SK-N-SH (cell line): Measurements from ENCODE around the gene NANOS2.

Experiments used
- CHD2 ChIP-seq: fragments of 150-350 bp; IDR thresholded peaks from 2 replicates; pipeline ENCODE4 v1.6.1; 2018; ENCODE audit warnings: low read length; ENCODE audit not compliant: partially characterized antibody
- EP300 ChIP-seq, 2 experiments: IDR thresholded peaks; 2 replicates each; pipeline versions ENCODE4 v1.4.0 to v1.6.1; 2012; ENCODE audit warnings: borderline replicate concordance in 1 of 2, low read depth in 1 of 2, low read length in 1 of 2
- GABPA ChIP-seq: IDR thresholded peaks from 2 replicates; pipeline ENCODE4 v1.4.0; 2012; ENCODE audit warnings: low read depth, mild to moderate bottlenecking
- NFIC ChIP-seq: IDR thresholded peaks from 2 replicates; pipeline ENCODE4 v1.4.0; 2012; ENCODE audit warnings: borderline replicate concordance
- POLR2AphosphoS5 ChIP-seq: IDR thresholded peaks from 2 replicates; pipeline ENCODE4 v1.6.1; 2012; ENCODE audit warnings: low read depth, low read length
- RAD21 ChIP-seq: IDR thresholded peaks from 2 replicates; pipeline ENCODE4 v1.6.1; 2012; ENCODE audit warnings: mild to moderate bottlenecking, low read length
- SMC3 ChIP-seq: IDR thresholded peaks from 2 replicates; pipeline ENCODE4 v1.6.1; 2012; ENCODE audit warnings: low read depth, low read length, improper control_type of control experiment
- TCF12 ChIP-seq: IDR thresholded peaks from 2 replicates; pipeline ENCODE4 v1.4.0; 2012
- YY1 ChIP-seq: IDR thresholded peaks from 2 replicates; pipeline ENCODE4 v1.4.0; 2012; ENCODE audit warnings: low read depth, mild to moderate bottlenecking
- TF ChIP-seq, protein P1 (sequence below): fragments of 200-600 bp; sonication (generic); IDR thresholded peaks from 2 replicates; pipeline ENCODE4 v1.6.1; 2017; ENCODE audit warnings: antibody characterized with exemption, mild to moderate bottlenecking, moderate library complexity
- TF ChIP-seq, protein P2 (sequence below): IDR thresholded peaks from 2 replicates; pipeline ENCODE4 v1.4.0; 2012; ENCODE audit warnings: low read depth
- TF ChIP-seq, protein P3 (sequence below): IDR thresholded peaks from 2 replicates; pipeline ENCODE4 v1.6.1; 2012; ENCODE audit warnings: mild to moderate bottlenecking, low read depth, low read length, moderate library complexity

DNA sequence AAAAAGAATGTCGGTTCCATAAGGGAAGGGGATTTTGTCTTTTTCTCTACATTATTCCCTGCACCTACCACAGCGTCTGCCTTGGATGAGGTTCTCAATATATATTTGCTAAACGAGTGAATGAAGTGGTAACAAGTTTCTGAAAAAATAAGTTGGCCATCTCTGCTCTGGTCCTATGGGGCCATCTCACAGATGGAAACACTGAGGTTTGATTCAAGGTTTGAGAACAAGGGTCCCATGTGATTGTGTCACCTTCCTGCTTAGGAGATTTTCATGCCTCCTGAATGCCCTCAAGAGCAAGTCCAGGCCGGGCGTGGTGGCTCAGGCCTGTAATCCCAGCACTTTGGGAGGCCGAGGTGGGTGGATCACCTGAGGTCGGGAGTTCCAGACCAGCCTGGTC is 15.3 kb downstream of the NANOS2 start:
- TF ChIP-seq NFIC (no peak), GABPA (no peak), EP300 (IDR thresholded peaks at IDR 0.05; ENCODE audit: borderline replicate concordance in 1 of 2, low read depth in 1 of 2, low read length in 1 of 2) (no peak), RAD21 (no peak), TCF12 (no peak), SMC3 (no peak), POLR2AphosphoS5 (no peak), YY1 (no peak), CHD2 (no peak)
- TF ChIP-seq, protein P1, sequence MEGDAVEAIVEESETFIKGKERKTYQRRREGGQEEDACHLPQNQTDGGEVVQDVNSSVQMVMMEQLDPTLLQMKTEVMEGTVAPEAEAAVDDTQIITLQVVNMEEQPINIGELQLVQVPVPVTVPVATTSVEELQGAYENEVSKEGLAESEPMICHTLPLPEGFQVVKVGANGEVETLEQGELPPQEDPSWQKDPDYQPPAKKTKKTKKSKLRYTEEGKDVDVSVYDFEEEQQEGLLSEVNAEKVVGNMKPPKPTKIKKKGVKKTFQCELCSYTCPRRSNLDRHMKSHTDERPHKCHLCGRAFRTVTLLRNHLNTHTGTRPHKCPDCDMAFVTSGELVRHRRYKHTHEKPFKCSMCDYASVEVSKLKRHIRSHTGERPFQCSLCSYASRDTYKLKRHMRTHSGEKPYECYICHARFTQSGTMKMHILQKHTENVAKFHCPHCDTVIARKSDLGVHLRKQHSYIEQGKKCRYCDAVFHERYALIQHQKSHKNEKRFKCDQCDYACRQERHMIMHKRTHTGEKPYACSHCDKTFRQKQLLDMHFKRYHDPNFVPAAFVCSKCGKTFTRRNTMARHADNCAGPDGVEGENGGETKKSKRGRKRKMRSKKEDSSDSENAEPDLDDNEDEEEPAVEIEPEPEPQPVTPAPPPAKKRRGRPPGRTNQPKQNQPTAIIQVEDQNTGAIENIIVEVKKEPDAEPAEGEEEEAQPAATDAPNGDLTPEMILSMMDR: no peak
- TF ChIP-seq, protein P2, sequence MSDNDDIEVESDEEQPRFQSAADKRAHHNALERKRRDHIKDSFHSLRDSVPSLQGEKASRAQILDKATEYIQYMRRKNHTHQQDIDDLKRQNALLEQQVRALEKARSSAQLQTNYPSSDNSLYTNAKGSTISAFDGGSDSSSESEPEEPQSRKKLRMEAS: no peak
- TF ChIP-seq, protein P3, sequence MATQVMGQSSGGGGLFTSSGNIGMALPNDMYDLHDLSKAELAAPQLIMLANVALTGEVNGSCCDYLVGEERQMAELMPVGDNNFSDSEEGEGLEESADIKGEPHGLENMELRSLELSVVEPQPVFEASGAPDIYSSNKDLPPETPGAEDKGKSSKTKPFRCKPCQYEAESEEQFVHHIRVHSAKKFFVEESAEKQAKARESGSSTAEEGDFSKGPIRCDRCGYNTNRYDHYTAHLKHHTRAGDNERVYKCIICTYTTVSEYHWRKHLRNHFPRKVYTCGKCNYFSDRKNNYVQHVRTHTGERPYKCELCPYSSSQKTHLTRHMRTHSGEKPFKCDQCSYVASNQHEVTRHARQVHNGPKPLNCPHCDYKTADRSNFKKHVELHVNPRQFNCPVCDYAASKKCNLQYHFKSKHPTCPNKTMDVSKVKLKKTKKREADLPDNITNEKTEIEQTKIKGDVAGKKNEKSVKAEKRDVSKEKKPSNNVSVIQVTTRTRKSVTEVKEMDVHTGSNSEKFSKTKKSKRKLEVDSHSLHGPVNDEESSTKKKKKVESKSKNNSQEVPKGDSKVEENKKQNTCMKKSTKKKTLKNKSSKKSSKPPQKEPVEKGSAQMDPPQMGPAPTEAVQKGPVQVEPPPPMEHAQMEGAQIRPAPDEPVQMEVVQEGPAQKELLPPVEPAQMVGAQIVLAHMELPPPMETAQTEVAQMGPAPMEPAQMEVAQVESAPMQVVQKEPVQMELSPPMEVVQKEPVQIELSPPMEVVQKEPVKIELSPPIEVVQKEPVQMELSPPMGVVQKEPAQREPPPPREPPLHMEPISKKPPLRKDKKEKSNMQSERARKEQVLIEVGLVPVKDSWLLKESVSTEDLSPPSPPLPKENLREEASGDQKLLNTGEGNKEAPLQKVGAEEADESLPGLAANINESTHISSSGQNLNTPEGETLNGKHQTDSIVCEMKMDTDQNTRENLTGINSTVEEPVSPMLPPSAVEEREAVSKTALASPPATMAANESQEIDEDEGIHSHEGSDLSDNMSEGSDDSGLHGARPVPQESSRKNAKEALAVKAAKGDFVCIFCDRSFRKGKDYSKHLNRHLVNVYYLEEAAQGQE: no peak
